Progenitor cell of endocrine pancreas (in vitro differentiated cells): ENCODE measurements around the gene MEIOB. TPM values are rescaled to one million over a fixed set of nuclear protein-coding genes. Genes with fewer than 3 reads are reported as not detected.
"Not testable (repeated sequence)": the region's sequence is repeated elsewhere in the genome, so short reads cannot be mapped to it uniquely, and the experiment has no call there.

Experiments
- DNase-seq: peaks from one replicate; pipeline ENCODE4 v3.0.0; 2021; ENCODE audit warnings: low spot score; ENCODE audit not compliant: unreplicated experiment
- H3K27ac Mint-ChIP-seq: 2 replicates; pipeline ENCODE4 v1.8.0; 2021; ENCODE audit warnings: mild to moderate bottlenecking, moderate library complexity, mixed read lengths
- H3K27me3 Mint-ChIP-seq: 2 replicates; pipeline ENCODE4 v1.8.0; 2021; ENCODE audit warnings: mixed read lengths
- H3K36me3 Mint-ChIP-seq: 2 replicates; pipeline ENCODE4 v1.8.0; 2022; ENCODE audit warnings: mixed read lengths; ENCODE audit not compliant: insufficient read depth
- H3K4me1 Mint-ChIP-seq: 2 replicates; pipeline ENCODE4 v1.8.0; 2021; ENCODE audit warnings: low read depth, mixed read lengths
- H3K4me3 Mint-ChIP-seq: 2 replicates; pipeline ENCODE4 v1.8.0; 2021; ENCODE audit warnings: low read depth, mild to moderate bottlenecking, moderate library complexity, mixed read lengths
- H3K9me3 Mint-ChIP-seq: 2 replicates; pipeline ENCODE4 v1.8.0; 2021; ENCODE audit warnings: low read depth, mixed read lengths
- total RNA-seq: library from RNA; stranded (reverse); gene quantifications from 2 replicates; pipeline ENCODE4 v1.2.1, GENCODE V29; 2021
- TF ChIP-seq, protein P1 (sequence below): fragments of 200-600 bp; sonication (generic); IDR thresholded peaks from one replicate; pipeline ENCODE4 v1.5.0; 2021; ENCODE audit warnings: antibody characterized with exemption, mild to moderate bottlenecking; ENCODE audit not compliant: unreplicated experiment

Gene MEIOB
- total RNA-seq, 1 donor from 2014 or later, result not detected

DNA sequence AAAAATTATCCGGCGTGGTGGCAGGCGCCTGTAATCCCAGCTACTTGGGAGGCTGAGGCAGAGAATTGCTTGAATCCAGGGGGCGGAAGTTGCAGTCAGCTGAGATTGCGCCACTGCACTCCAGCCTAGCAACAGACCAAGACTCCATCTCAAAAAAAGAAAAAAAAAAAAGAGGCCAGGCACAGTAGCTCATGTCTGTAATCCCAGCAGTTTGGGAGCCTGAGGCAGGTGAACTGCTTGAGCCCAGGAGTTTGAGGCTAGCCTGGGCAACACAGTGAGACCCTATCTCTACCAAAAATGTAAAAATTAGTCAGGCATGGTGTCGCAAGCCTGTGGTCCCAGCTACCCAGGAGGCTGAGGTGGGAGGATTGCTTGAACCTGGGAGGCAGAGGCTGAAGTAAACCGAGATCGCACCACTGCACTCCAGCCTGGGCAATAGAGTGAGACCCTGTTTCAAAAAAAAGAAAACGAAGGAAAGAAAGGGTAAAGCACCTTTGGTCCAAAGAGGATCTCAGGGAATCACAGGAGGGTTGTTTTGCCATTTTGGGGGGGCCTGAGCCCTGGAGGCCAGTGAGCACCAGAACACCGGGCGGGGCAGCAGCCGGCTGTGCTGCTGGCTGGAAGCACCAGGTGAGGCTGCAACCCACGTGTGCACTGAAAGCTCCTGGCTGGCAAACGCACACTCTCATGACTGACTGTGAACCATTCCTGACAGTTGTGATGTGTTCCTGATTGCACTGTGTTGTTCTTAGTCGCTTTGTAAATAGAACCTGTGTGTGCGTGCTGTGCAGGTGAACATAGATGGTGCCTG lies 27.9 kb upstream of the MEIOB start:
- no peaks in the 10 kb centered on the region for H3K36me3 Mint-ChIP-seq
- no peaks in the 10 kb centered on the region for H3K9me3 Mint-ChIP-seq
- H3K27ac Mint-ChIP-seq, result peak overlapping the region; percentile 86
- H3K4me3 Mint-ChIP-seq, result peak overlapping the region; percentile 14
- H3K27me3 Mint-ChIP-seq, result peaks cover 24% of the 10 kb centered on the region
- TF ChIP-seq, protein P1, sequence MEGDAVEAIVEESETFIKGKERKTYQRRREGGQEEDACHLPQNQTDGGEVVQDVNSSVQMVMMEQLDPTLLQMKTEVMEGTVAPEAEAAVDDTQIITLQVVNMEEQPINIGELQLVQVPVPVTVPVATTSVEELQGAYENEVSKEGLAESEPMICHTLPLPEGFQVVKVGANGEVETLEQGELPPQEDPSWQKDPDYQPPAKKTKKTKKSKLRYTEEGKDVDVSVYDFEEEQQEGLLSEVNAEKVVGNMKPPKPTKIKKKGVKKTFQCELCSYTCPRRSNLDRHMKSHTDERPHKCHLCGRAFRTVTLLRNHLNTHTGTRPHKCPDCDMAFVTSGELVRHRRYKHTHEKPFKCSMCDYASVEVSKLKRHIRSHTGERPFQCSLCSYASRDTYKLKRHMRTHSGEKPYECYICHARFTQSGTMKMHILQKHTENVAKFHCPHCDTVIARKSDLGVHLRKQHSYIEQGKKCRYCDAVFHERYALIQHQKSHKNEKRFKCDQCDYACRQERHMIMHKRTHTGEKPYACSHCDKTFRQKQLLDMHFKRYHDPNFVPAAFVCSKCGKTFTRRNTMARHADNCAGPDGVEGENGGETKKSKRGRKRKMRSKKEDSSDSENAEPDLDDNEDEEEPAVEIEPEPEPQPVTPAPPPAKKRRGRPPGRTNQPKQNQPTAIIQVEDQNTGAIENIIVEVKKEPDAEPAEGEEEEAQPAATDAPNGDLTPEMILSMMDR, result no peak
- H3K4me1 Mint-ChIP-seq, result peaks cover 24% of the 10 kb centered on the region
- DNase-seq, result no peak

DNA sequence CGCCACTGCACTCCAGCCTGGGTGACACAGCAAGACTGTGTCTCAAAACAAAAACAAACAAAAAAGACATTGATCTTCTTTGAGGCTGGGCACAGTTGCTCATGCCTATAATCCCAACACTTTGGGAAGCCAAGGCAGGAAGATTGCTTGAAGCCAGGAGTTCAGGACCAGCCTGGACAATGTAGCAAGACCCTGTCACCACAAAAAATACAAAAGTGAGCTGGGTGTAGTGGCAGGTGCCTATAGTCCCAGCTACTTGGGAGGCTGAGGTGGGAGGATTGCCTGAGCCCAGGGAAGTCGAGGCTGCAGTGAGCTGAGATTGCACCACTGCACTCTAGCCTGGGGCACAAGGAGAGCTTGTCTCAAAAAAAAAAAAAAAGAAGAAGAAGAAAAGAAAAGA lies 25.7 kb upstream of the MEIOB start:
- Mint-ChIP-seq H3K27me3 (peaks cover 22% of the 10 kb centered on the region), H3K4me1 (peaks cover 17% of the 10 kb centered on the region)
- not testable (repeated sequence) for DNase-seq, H3K27ac Mint-ChIP-seq, H3K9me3 Mint-ChIP-seq, H3K4me3 Mint-ChIP-seq, H3K36me3 Mint-ChIP-seq

GRCh38 chr16:1895949-1896675 lies 24.1 kb upstream of the MEIOB start:
- DNase-seq, result no peak
- Mint-ChIP-seq H3K27me3 (peaks cover 22% of the 10 kb centered on the region), H3K9me3 (no peaks in the 10 kb centered on the region), H3K27ac (no peak overlapping the region), H3K4me3 (no peak overlapping the region), H3K4me1 (peaks cover 17% of the 10 kb centered on the region), H3K36me3 (no peaks in the 10 kb centered on the region)
- TF ChIP-seq, protein P1, result no peak

DNA sequence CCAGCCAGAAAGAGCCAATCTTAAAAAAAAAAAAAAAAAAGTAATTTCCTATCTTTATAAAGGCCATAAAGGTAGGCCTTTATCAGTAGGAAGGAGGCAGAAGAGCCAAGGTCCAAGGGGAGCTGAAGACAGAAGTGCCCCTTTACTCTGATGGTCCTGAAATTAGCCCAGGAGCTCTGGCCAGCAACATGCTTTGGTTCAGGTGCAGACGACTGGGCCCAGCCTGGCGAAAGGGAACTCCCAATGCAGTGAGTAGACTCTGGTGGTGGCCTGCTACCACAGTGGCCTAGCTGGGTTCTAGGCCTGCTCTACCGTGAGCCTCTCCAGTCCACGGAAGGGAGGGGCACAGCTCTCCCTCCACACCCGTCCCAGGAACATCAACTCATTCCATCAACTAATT lies 23.1 kb upstream of the MEIOB start:
- Mint-ChIP-seq H3K9me3 (no peaks in the 10 kb centered on the region), H3K36me3 (no peaks in the 10 kb centered on the region)

GRCh38 chr16:1890708-1891050 lies 18.7 kb upstream of the MEIOB start:
- DNase-seq, result no peak
- Mint-ChIP-seq H3K27ac (no peak overlapping the region), H3K27me3 (peaks cover 22% of the 10 kb centered on the region), H3K4me1 (peaks cover 3% of the 10 kb centered on the region), H3K9me3 (no peaks in the 10 kb centered on the region), H3K36me3 (no peaks in the 10 kb centered on the region), H3K4me3 (no peak overlapping the region)
- TF ChIP-seq, protein P1, result no peak

More for the DNA sequence above, 23.1 kb upstream of the MEIOB start:
- Mint-ChIP-seq H3K4me3 (no peak overlapping the region), H3K27ac (no peak overlapping the region), H3K4me1 (peaks cover 14% of the 10 kb centered on the region), H3K27me3 (peaks cover 24% of the 10 kb centered on the region)
- DNase-seq, result no peak
- TF ChIP-seq, protein P1, result no peak
